Fibroblast of mammary gland (primary cell): Measurements from ENCODE around the gene BORCS5.
"Not testable (repeated sequence)": the region's sequence is repeated elsewhere in the genome, so short reads cannot be mapped to it uniquely, and the experiment has no call there.

Experiments used
- DNase-seq: peaks from one replicate; pipeline ENCODE4 v3.0.0-alpha.2; 2010; ENCODE audit warnings: low read depth
- H3K4me3 ChIP-seq: 2 replicates; pipeline ENCODE4 v1.5.1; 2011; ENCODE audit warnings: low read depth, mild to moderate bottlenecking, low read length, moderate library complexity; ENCODE audit not compliant: control insufficient read depth
- CTCF ChIP-seq: conservative IDR thresholded peaks from 2 replicates; pipeline ENCODE4 v1.5.1; 2011; ENCODE audit warnings: low read depth, low read length, inconsistent platforms; ENCODE audit not compliant: control insufficient read depth, insufficient read depth

BORCS5 gene

GRCh38 chr12:12466157-12466556 is 109.3 kb downstream of the BORCS5 start:
- TF ChIP-seq CTCF, result no peak
- no peak for DNase-seq
- no peak overlapping the region for H3K4me3 ChIP-seq

- no peak overlapping the region for H3K4me3 ChIP-seq
- TF ChIP-seq CTCF, result no peak
- DNase-seq, result no peak
Observed at GRCh38 chr12:12467264-12467663, 110.4 kb downstream of the BORCS5 start.

- no peak overlapping the region for H3K4me3 ChIP-seq
- DNase-seq, result no peak
- TF ChIP-seq CTCF, result no peak
Observed at GRCh38 chr12:12467688-12468261, 110.9 kb downstream of the BORCS5 start.

- no peak overlapping the region for H3K4me3 ChIP-seq
- no peak for TF ChIP-seq CTCF
- DNase-seq, result no peak
Observed at GRCh38 chr12:12468575-12468974, 111.7 kb downstream of the BORCS5 start.

- no peak overlapping the region for H3K4me3 ChIP-seq
- no peak for TF ChIP-seq CTCF
- no peak for DNase-seq
Observed at GRCh38 chr12:12469386-12469785, 112.5 kb downstream of the BORCS5 start.

- H3K4me3 ChIP-seq, result no peak overlapping the region
- no peak for DNase-seq
- TF ChIP-seq CTCF, result no peak
Observed at GRCh38 chr12:12470751-12471306, 114.0 kb downstream of the BORCS5 start.

- DNase-seq, H3K4me3 ChIP-seq: not testable (repeated sequence)
Observed at GRCh38 chr12:12471982-12472961, 115.4 kb downstream of the BORCS5 start.
